Measurements from ENCODE around the gene CCN6.

GRCh38 chr6:112096901-112097300 lies 43.0 kb downstream of the CCN6 start:
- TF ChIP-seq, protein P1, sequence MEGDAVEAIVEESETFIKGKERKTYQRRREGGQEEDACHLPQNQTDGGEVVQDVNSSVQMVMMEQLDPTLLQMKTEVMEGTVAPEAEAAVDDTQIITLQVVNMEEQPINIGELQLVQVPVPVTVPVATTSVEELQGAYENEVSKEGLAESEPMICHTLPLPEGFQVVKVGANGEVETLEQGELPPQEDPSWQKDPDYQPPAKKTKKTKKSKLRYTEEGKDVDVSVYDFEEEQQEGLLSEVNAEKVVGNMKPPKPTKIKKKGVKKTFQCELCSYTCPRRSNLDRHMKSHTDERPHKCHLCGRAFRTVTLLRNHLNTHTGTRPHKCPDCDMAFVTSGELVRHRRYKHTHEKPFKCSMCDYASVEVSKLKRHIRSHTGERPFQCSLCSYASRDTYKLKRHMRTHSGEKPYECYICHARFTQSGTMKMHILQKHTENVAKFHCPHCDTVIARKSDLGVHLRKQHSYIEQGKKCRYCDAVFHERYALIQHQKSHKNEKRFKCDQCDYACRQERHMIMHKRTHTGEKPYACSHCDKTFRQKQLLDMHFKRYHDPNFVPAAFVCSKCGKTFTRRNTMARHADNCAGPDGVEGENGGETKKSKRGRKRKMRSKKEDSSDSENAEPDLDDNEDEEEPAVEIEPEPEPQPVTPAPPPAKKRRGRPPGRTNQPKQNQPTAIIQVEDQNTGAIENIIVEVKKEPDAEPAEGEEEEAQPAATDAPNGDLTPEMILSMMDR (IDR thresholded peaks at IDR 0.05): no peak
- no peak for TF ChIP-seq EZH2 (IDR thresholded peaks at IDR 0.05; ENCODE audit: borderline replicate concordance, insufficient read depth, low read depth, low read length, poor library complexity, severe bottlenecking)
